RKO (cell line): ENCODE data around the gene TOPORS.
"Not testable (repeated sequence)": the region's sequence is repeated elsewhere in the genome, so short reads cannot be mapped to it uniquely, and the experiment has no call there.

Experiments
- DNase-seq: peaks from one replicate; pipeline ENCODE4 v3.0.0-alpha.2; 2016; ENCODE audit warnings: low spot score

Gene TOPORS

DNA sequence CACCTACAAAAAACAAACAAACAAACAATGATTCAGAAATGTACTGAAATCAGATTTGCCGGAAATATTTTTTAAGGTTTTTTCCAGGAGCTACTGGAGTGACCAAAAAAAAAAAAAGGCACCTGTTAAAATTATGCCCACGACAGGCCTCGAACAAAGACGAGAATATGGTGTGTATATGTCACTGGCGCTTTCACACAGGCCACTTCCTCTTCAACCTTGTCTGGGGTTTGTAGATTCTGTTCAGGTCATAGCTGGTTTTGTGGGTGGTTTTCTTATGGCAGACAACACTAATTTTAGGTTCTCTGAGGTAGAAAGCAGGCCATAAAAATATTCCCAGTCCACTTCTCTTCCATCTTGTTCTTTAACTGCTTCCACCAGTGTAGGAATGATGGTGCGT, 13.6 kb upstream of the TOPORS start:
- DNase-seq: no peak

DNA sequence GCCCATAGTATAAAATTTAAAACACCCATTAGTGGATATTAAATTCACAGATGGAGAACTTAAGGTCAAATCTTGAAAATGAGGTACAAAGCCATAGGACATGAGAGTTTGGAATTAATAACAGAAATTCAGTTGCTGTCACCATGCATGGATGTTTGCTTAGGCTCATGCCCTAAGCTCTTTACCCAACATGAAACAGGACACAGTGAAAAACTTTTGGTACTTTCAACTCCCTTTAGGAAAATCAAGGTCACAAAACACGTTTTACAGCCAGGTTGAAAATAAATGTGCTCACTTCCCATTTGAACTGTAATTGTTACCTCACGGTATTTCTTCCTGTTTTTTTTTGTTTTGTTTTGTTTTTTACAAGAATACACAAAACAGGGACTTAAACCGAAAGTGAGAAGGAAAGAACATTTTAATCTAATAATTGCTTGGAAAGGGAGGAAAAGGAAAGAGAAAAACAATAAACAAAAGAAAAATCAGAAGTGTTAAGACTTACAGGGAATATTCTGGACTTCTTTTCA, 6.1 kb upstream of the TOPORS start:
- DNase-seq: no peak

DNA sequence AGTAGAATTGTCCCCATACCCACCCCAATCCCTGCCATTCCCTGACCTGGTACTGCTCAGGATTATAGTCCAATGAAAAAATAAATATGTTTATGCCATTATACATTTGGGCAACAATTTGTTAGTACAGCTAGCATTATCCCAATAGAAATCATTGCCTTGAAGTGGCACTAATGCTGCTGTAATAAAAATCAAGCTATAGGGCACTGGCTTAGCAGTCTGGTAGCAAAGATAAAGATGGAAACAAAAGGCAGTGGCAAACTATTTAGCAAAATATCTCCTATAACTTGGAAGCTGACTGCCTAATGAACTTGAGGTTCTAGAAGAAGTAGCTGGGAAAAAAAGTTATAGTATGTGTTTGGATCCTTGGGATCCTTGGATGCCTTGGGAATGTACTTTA, 2.2 kb upstream of the TOPORS start:
- no peak for DNase-seq

DNA sequence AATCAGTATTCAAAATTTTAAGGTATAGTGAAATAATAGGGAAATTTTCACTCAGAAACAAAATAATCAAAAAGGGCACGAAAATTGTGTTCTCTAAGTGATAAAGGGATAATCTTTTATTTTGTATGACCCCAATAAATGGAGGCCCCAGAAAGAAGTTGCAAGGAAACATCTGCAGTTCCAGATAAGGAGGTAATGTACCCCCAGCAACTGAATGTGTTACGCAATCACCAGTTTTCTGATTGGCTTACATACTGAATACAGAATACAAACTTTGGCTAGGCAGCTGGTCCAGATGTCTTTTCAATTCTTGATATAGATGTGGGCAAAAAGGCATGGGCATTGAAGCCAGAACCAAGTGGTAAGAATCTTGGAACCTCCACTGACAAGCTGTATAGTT, 1.7 kb upstream of the TOPORS start:
- no peak for DNase-seq

DNA sequence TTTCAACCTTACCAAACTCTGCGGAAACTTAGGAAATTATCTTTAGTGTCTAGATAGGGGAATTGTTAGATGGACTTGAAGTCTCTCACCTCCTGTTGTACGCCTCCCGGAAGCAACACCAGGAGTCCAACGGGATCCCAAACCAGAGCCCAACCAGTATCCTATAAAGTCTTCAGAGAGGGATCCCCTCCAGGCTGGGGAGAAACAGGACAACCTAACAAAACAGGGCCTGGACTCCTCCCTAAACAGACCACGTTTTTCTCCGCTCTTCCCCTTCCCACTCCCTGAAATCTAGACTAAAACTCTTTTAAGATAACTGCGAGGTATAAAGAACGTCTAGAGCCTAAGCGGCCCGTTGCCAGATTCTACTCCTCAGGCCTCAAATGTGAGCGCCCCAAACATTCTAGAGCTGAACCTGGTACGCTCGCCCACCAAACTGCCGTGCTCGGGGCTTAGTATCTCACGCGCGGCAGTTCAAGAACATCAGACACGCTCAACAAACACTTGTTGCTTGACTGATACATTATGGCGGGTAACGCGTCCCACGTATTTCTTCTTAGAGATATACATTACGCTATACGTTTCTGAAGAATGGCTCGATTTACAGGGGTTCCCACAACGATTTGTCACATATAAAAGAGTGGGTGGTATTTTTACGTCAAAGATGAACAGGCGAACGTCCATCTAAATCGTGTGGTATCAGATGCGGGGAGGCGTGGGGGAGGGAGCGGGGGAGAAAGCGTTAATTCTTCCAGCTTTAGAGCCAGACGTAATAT, 922 bp downstream of the TOPORS start:
- DNase-seq: peak; percentile 80

DNA sequence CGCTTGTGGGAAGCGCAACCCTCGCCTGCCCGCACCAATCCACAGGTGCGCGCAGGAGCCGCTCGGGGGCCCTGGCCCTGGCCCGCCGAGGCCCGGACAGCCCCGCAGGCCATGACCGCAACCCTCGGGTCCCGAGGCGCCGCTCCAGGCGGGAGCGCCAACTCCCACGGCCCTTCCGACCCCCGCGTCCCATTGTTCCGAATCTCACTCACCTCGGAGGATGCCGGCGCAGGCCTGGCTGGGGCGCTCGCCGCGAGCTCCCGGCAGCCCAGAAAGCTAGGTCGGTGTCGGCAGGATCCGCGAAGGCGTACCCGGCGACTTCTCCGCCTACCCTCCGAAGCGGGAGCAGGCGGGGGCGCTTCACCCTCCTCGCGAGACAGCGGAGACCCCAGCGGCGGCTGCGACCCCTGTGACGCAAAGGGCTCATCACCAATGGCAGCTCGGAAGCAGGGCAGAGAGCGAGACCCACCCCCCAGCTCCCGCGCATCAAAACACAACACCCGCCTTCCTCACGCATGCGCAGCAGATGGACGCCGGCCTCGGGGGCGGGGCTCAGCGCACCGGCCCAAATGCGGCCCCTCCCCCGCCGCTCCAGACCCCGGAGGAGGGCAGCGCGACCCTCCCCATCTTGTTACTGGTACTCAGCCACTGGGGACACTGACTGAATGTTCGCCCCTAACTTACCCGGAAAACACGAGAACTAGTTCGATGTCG, 1.7 kb downstream of the TOPORS start:
- DNase-seq: peak; percentile 90

DNA sequence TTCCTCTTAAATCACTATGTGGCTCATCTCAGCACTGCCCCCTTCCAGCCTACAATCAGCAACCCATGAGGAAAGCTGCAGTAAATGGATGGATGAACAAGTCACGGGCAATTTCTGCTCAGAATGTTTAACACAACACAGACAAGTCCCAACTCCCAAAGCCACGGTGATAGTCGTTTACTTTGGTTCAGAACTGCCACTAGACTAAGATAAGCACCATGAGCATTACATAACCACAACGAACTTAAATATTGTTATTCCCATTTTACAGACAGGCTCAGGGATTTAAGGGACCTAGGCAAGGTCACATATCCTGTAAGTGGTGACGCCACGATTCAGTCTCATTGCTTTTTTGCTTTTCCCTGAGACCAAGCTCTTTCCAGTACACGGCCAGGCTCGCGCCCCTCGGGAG, 2.2 kb downstream of the TOPORS start:
- peak; percentile 57 for DNase-seq

DNA sequence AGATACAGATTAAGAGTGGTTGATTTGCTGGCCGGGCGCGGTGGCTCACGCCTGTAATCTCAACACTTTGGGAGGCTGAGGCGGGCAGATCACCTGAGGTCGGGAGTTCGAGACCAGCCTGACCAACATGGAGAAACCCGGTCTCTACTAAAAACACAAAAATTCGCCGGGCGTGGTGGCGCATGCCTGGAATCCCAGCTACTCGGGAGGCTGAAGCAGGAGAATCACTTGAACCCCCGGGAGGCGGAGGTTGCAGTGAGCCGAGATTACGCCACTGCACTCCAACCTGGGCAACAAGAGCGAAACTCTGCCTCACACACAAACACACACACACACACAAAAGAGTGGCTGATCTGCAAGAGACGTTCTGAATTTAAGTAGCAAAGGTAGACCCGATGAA, 4.2 kb downstream of the TOPORS start:
- not testable (repeated sequence) for DNase-seq

DNA sequence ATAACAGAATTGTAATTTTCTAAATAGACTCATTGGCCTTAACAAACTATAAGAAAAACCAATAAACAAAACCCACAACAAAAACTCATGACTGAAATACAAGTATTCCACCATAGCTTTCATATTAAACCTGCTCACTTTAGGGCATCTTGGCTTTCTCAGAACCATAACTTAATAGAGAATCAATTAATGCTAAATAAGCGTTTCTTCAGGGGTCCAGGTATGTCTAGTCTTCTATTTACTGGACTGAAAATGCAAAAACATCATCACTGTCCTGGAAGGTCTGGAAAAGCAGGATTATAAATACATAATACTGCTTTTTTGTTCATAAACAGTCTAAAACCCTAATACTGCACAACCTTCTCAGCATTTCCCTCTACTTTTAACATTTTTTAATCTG, 6.5 kb downstream of the TOPORS start:
- no peak for DNase-seq

DNA sequence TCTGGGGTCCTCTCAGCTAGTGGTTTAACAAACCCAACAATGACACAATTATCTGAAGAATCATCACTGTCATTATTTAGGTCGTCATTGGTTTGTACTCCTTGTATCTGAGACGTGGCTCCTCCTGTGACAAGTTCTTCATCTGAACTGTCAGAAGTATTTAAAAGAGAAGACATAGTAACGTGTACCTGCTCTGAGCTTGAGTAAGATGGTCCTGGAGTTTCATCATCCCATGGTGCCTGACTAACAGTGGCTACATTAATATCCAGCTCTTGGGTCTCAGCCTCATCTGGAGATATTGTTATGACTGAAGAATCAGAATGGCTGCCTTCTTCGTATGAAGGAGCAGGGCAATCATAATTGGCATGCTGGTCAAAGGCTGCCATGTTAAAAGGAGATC, 9.3 kb downstream of the TOPORS start:
- no peak for DNase-seq

DNA sequence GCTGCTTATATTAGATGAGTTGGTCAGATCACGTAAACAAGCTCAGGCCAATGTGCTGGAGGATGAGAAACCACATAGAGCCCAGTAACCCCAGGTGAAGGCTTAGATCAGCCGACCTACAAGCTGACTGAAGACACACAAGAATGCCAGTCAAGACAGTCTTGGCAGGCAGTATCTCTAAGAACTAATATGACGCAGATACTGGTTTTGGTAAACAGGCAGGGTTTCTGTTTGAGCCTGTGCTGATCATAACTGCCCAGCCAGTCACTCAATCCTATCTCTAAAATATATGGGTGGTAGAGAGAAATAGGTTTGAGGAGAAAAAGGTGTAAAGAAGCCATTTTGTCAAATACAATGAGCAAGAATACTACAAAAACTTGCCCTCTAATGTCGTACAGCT, 18.6 kb downstream of the TOPORS start:
- no peak for DNase-seq

DNA sequence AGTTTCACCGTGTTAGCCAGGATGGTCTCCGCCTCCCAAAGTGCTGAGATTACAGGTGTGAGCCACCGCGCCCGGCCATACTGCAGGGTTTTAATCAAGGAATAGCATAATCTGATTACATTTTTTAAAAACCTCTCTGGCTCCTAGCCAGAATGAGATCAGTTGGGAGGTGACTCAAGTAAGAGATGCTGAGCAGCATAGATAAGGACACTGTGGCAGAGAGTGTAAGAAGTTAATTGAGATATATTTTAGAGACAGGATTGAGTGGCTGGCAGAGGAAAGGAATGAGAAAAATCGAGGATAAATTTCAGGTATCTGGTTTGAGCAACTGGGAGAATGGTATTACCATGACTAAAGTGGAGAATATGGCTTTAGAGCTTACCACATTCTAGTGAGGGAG, 19.1 kb downstream of the TOPORS start:
- DNase-seq: no peak

DNA sequence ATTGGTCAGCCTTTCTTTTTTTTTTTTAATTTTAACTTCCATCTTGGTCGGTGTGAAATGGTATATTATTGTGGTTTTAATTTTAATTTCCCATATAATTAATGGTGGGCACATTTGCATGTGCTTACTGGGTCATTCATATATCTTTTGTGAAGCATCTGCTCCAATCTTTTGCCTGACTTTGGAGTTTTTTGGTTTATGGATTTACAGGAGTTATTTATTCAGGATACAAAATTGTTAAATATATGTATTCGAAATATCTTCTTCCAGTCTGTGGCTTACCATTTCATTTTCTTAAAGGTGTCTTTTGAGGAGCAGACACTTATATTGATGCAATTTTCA, 25.7 kb downstream of the TOPORS start:
- no peak for DNase-seq

DNA sequence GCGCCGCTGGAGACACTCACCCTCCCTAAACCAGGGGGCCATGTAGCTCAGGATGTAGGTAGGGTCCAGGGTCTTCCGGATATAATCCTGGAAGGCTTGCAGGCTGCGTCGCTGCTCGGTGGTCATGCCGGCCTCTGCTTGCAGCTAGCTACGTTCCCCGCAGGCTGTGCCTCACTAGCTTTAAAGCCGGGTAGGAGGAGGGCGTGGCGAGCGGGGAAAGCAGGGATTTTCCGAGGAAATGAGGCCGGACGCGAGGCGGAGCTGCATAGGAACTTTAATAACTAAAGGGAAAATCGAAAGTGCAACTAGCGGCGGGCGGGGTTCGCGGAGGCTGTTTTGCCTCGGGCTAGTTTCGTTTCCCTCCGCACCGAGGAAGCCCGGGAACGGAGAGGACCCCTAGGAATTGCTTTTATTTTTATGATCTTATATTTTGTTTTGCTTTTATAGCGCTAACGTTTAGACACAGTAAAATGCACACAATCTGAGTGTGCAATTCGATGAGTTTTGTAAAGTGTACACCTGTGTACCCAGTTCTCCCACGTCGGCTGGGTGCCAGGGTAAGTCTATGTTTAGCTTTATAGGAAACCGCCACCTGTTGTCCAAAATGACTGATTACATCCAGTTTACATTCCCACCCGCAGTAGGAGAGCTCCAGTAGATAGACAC, 26.2 kb downstream of the TOPORS start, which contains the start of gene RIGI:
Gene RIGI, minus strand, starts transcription at position 156 of the 666 bp plus-strand sequence. Its CDS starts 30 bp downstream, at position 126.
- DNase-seq: peak; percentile 94

DNA sequence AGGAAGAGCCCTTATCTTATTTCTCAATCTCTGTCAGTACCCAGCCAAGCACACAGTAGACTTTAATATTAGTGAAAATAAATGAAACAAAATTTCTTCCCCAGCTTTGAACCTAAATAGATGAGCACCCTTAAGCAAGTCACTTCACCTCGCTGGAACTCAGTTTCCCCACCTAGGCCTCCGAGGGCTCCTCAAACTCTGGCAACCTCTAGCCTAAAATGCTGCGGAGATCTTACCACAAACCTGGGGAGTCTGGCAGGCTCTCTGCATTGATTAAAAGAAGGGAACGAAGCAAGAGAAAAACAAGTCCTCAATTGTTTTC, 26.7 kb downstream of the TOPORS start:
- no peak for DNase-seq

DNA sequence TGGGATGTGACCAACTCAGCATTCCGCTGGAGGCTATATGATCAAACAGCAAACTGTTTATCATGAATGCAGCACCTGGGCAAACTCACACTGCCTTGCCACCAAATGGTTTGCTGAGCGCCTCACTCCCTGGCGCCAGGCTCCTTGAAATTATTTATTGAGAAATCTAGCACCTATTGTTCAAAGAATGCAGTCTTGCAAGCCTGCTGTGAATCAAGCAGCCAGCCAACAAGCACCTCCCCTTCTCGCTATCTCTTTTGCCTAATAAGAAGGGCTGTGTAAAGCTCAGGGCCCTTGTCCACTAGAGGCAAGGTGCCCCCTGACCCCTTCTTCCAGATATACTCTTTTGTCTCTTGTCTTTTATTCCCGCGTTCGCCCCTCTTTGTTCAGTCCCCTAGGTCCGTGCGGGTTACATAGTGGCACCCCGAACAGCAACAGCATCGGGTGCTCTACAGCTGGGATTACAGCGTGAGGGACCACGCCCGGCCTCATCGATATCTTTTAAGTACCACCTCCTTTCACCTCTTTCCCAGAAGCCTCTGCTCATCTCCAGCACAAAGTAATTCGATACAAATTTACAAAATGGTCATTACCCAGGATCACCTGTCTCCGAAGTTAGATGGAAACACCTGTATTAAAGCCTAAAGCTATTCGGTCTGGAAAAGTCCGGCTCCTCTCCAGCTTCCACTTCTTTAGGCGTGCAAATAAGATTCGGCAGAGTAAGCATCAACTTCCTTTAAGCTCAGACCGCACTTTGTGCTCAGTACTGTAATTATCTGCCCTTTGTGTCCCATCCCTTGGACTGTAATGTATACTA, 27.3 kb downstream of the TOPORS start:
- DNase-seq: peak; percentile 13

DNA sequence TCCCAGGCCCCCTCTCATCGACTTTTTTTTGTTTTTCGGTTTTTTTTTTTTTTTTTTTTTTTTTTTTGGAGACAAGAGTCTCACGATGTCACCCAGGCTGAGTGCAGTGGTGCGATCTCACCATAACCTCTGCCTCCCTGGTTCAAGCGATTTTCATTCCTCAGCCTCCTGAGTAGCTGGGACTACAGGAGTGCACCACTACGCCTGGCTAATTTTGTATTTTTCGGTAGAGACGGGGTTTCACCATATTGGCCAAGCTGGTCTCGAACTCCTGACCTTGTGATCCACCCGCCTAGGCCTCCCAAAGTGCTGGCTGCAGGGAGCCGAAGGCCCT, 27.9 kb downstream of the TOPORS start:
- not testable (repeated sequence) for DNase-seq

DNA sequence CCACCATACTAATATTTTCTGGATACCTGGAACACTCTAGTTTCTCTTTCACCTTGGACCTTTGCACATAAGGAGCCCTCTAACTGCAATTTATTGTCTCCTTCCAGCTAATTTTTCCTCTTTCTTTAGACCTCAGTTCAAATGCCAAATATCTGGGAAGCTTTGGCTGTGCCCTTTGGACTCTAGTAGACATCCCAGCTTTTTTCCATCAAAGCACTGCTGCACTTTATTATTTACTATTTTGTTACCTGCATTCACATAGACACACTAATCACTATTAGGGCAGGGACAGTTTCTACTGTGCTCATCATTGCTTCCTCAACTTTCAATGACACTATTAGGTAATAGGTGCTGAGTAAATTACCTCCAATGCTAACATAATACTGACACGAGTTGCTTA, 28.5 kb downstream of the TOPORS start:
- no peak for DNase-seq

DNA sequence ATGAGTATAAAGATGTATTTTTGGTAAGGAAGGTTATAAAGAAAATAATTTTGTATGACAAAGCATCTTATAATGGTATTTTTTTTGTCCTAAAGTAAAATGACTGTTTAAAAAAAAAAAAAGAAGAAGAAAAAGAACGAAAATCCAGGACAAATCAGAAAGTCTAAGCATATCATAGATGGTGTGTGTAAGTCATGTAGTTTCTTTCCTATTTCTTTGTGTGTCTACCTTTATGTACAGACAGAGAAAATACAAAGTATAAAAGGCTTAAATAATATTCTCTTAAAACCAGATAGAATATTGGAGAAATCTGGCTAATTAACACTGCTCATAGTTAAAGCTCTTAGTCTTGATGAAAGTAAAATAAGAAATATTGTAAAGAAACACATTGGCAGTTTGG, 34.1 kb downstream of the TOPORS start:
- DNase-seq: no peak

DNA sequence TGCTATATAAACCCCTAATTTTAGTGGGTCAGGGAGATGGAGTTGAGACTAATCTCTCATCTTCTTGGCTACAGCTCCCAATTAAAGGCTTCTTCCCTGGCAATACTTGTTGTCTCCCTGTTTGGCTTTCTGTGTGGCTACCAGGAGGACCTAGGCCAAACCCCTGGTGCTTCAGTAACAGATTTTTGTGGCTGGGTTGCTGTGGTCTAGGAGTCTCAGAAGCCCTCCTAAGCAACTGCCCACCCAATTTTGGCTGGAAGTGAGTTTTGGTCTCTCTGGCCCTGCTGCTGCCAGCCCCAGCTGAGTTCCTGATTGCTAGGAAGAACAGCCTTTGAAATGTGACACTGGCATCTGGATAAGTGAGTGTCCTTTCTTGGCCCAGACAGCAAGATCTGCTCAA, 36.1 kb downstream of the TOPORS start:
- no peak for DNase-seq

DNA sequence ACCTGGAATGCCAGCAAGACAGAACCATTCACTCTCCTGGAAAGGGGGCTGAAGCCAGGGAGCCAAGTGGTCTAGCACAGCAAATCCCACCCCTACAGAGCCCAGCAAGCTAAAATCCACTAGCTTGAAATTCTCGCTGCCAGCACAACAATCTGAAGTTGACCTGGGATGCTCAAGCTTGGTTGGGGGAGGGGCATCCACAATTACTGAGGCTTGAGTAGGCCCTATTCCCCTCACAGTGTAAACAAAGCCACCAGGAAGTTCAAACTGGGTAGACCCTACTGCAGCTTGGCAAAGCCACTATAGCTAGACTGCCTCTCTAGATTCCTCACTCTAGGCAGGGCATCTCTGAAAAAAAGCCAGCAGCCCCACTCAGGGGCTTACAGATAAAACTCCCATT, 43.7 kb downstream of the TOPORS start:
- DNase-seq: no peak

DNA sequence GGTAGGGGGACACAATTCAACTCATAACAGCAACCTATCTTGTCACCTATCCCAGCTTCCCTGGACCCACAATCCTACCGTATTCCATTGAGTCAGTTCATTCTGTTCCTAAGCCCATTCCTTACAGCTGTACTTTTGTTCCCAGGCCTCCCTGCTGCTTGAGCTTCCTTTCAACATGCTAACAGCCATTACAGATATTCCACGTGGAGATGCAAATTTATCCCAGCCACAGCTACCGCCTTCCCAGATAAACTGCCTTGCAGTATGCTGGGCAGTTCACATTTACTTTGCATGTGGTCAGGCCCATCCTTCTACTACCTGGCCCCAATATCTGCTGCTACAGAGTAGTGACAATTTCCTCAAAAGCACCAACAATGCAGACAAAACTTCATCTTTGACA, 49.4 kb downstream of the TOPORS start:
- no peak for DNase-seq
